Fibroblast of lung (primary cell): ENCODE results near the gene INTS12. TPM values are rescaled to one million over a fixed set of nuclear protein-coding genes. Genes with fewer than 3 reads are reported as not detected.

Experiments used
- DNase-seq, 2 donors: peaks; one replicate each; pipeline versions ENCODE4 v3.0.0 to v3.0.0-alpha.2; 2010; ENCODE audit warnings: low read depth in 2 of 2
- H2AFZ ChIP-seq: 2 replicates; pipeline ENCODE4 v1.5.1; 2012; ENCODE audit warnings: low read length, control low read depth, inconsistent platforms
- H3K27ac ChIP-seq: 2 replicates; pipeline ENCODE4 v1.5.1; 2011; ENCODE audit warnings: low read length, control low read depth; ENCODE audit not compliant: insufficient read depth
- H3K27me3 ChIP-seq: 2 replicates; pipeline ENCODE4 v1.5.1; 2011; ENCODE audit warnings: mild to moderate bottlenecking, low read length; ENCODE audit not compliant: control insufficient read depth, insufficient read depth
- H3K36me3 ChIP-seq: 2 replicates; pipeline ENCODE4 v1.5.1; 2011; ENCODE audit warnings: low read length; ENCODE audit not compliant: control insufficient read depth, insufficient read depth
- H3K4me1 ChIP-seq: 2 replicates; pipeline ENCODE4 v1.5.1; 2011; ENCODE audit warnings: low read length; ENCODE audit not compliant: control insufficient read depth, insufficient read depth; ENCODE audit errors: extremely low read depth
- H3K4me2 ChIP-seq: 2 replicates; pipeline ENCODE4 v1.5.1; 2011; ENCODE audit warnings: low read length, control low read depth; ENCODE audit not compliant: insufficient read depth; ENCODE audit errors: extremely low read depth
- H3K4me3 ChIP-seq, 4 experiments: fragments of 200-600 bp in 1 of 4; sonication (generic) in 1 of 4; replicated peaks in 1 of 4; 2 replicates each; pipeline ENCODE4 v1.5.1; 2011 to 2016; ENCODE audit warnings: low read length in 4 of 4, low read depth in 3 of 4, mild to moderate bottlenecking in 3 of 4, control low read depth in 2 of 4, inconsistent platforms in 1 of 4, mixed read lengths in 1 of 4; ENCODE audit not compliant: insufficient read depth in 1 of 4; ENCODE audit errors: control extremely low read depth in 1 of 4
- H3K79me2 ChIP-seq: 2 replicates; pipeline ENCODE4 v1.5.1; 2012; ENCODE audit warnings: mild to moderate bottlenecking, low read length, inconsistent platforms; ENCODE audit not compliant: control insufficient read depth, insufficient read depth
- H3K9ac ChIP-seq: 2 replicates; pipeline ENCODE4 v1.5.1; 2011; ENCODE audit warnings: mild to moderate bottlenecking, low read length, control low read depth; ENCODE audit not compliant: insufficient read depth
- H3K9me3 ChIP-seq: 2 replicates; pipeline ENCODE4 v1.5.1; 2012; ENCODE audit warnings: low read depth, low read length; ENCODE audit not compliant: control insufficient read depth, insufficient read depth
- H4K20me1 ChIP-seq: 2 replicates; pipeline ENCODE4 v1.5.1; 2011; ENCODE audit warnings: low read length; ENCODE audit not compliant: control insufficient read depth, insufficient read depth; ENCODE audit errors: extremely low read depth
- EZH2 ChIP-seq: IDR thresholded peaks from 2 replicates; pipeline ENCODE4 v1.5.1; 2012; ENCODE audit warnings: low read length, control low read depth, mild to moderate bottlenecking; ENCODE audit errors: missing control alignments
- polyA plus RNA-seq, 2 donors: library from polyadenylated mRNA; depleted of rRNA in 1 of 2; stranded (reverse) in 1 of 2; unstranded in 1 of 2; fragments of >200 nt; gene quantifications; 2 replicates each; pipeline ENCODE4 v1.2.1, GENCODE V29; 2011 to 2012; ENCODE audit warnings: missing spikeins in 1 of 2
- total RNA-seq: library from RNA; depleted of rRNA; stranded (reverse); fragments of >200 nt; gene quantifications from 2 replicates; pipeline ENCODE4 v1.2.1, GENCODE V29; 2014
- TF ChIP-seq, protein P1 (sequence below), 2 donors: IDR thresholded peaks in 1 of 2; conservative IDR thresholded peaks in 1 of 2; 1 replicate in 1 of 2; 2 replicates in 1 of 2; pipeline ENCODE4 v1.5.1; 2011 to 2012; ENCODE audit warnings: low read length in 2 of 2, control low read depth in 1 of 2, inconsistent platforms in 1 of 2, low read depth in 1 of 2, mild to moderate bottlenecking in 1 of 2

Gene INTS12
- total and polyA plus RNA-seq, 2 donors (not counting 1 experiment from before 2014, with no cell fraction given) = 24.9 to 37.7 TPM

- Histone ChIP-seq H3K4me3 (no peak overlapping the region), H3K27me3 (no peaks in the 10 kb centered on the region), H2AFZ (no peak overlapping the region), H3K27ac (no peak overlapping the region), H3K9me3 (no peaks in the 10 kb centered on the region), H3K36me3 (no peaks in the 10 kb centered on the region), H3K9ac (no peak overlapping the region), H3K4me2 (no peak overlapping the region), H3K79me2 (no peaks in the 10 kb centered on the region), H4K20me1 (no peaks in the 10 kb centered on the region), H3K4me1 (no peaks in the 10 kb centered on the region)
- TF ChIP-seq, protein P1, sequence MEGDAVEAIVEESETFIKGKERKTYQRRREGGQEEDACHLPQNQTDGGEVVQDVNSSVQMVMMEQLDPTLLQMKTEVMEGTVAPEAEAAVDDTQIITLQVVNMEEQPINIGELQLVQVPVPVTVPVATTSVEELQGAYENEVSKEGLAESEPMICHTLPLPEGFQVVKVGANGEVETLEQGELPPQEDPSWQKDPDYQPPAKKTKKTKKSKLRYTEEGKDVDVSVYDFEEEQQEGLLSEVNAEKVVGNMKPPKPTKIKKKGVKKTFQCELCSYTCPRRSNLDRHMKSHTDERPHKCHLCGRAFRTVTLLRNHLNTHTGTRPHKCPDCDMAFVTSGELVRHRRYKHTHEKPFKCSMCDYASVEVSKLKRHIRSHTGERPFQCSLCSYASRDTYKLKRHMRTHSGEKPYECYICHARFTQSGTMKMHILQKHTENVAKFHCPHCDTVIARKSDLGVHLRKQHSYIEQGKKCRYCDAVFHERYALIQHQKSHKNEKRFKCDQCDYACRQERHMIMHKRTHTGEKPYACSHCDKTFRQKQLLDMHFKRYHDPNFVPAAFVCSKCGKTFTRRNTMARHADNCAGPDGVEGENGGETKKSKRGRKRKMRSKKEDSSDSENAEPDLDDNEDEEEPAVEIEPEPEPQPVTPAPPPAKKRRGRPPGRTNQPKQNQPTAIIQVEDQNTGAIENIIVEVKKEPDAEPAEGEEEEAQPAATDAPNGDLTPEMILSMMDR (conservative IDR thresholded peaks at IDR 0.05 in 1 of 2, IDR thresholded peaks at IDR 0.05 in 1 of 2; ENCODE audit: low read depth in 1 of 2, low read length in 2 of 2) = no peak
- TF ChIP-seq EZH2 = no peak
- DNase-seq = no peak
These were observed 17.1 kb upstream of the INTS12 start for GRCh38 chr4:105725623-105726022.

DNA sequence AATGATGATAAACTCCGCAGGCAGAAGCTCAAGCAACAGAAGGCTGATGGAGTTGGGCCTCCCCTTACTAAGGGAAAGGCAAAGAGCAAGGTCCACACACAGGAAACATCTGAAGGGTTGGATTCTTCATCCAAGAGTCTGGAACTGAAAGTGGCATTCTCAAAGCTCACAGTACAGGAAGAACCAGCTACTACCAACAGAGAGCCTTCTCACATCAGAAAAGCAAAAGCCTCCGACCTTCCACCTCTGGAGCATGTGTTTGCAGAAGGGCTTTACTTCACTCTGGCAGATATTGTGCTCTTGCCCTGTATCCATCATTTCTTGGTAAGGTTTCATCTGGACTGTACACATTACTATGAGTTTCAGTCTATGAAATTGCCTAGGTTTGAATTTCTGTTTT is 10.7 kb upstream of the INTS12 start:
- no peak for TF ChIP-seq EZH2
- TF ChIP-seq, protein P1 (conservative IDR thresholded peaks at IDR 0.05 in 1 of 2, IDR thresholded peaks at IDR 0.05 in 1 of 2; ENCODE audit: low read depth in 1 of 2, low read length in 2 of 2) = no peak
- H3K4me3 ChIP-seq = no peak overlapping the region

DNA sequence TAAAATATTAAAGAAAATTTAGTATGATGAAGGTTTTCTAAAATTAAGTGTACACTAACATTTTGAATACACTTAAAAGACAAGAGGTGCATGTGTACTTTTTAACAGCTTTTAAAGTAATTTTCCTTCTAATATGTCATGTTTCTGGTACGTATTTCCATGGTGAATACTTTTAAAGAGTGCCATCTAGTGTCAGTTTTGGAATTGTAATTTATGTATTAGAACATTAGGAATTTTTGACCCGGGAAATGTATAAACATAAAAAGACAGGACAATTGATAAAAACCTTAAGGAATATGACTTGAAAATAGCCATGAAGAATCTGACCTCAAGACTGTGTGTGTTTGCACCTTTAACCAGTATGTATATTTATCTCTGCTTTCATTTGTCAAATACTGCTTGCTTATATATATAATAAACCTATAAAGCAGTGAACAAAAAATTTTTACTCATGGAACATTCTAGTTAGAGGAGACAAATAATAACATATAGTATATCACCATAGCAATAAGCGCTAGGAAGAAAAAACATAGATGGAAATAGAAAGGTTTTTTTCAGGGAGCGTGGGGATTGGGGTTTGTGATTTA is 7.3 kb upstream of the INTS12 start:
- no peaks in the 10 kb centered on the region for H3K9me3 ChIP-seq
- H3K79me2 ChIP-seq = peaks cover 8% of the 10 kb centered on the region
- no peak overlapping the region for H2AFZ ChIP-seq
- no peak overlapping the region for H3K4me2 ChIP-seq
- H3K9ac ChIP-seq = no peak overlapping the region
- H3K4me1 ChIP-seq = peaks cover 7% of the 10 kb centered on the region
- peak; percentile 27 to 68 for DNase-seq
- no peaks in the 10 kb centered on the region for H3K36me3 ChIP-seq
- no peak overlapping the region for H3K27ac ChIP-seq
- H3K27me3 ChIP-seq = no peaks in the 10 kb centered on the region
- H3K4me3 ChIP-seq = no peak overlapping the region
- H4K20me1 ChIP-seq = no peaks in the 10 kb centered on the region
- TF ChIP-seq, protein P1 (conservative IDR thresholded peaks at IDR 0.05 in 1 of 2, IDR thresholded peaks at IDR 0.05 in 1 of 2; ENCODE audit: low read depth in 1 of 2, low read length in 2 of 2) = peak in 1 of 2 donors; percentile 27
- TF ChIP-seq EZH2 = no peak

More for the DNA sequence above, 10.7 kb upstream of the INTS12 start:
- Histone ChIP-seq H3K4me1 (peaks cover under 1% of the 10 kb centered on the region), H3K4me2 (no peak overlapping the region), H2AFZ (no peak overlapping the region), H3K9ac (no peak overlapping the region), H3K36me3 (no peaks in the 10 kb centered on the region), H4K20me1 (no peaks in the 10 kb centered on the region), H3K79me2 (peaks cover 2% of the 10 kb centered on the region), H3K27me3 (no peaks in the 10 kb centered on the region), H3K9me3 (no peaks in the 10 kb centered on the region), H3K27ac (no peak overlapping the region)
- no peak for DNase-seq
